Measurements from ENCODE around the gene ALG1. TPM values are rescaled to one million over a fixed set of nuclear protein-coding genes. Genes with fewer than 3 reads are reported as not detected.

Gene ALG1
- total and polyA plus RNA-seq, 4 donors, result 1.9 to 15.6 (median 9.5) TPM

GRCh38 chr16:5030251-5030870 lies 41.3 kb upstream of the ALG1 start:
- DNase-seq (peak; percentile 40 to 66), ATAC-seq (ENCODE audit: low FRiP score) (no peak)
- Histone ChIP-seq H3K4me1 (ENCODE audit: control insufficient read depth in 1 of 2, insufficient read depth in 2 of 2, low read length in 2 of 2) (no peaks in the 10 kb centered on the region), H3K4me3 (ENCODE audit: low read length in 2 of 2) (no peak overlapping the region), H3K36me3 (ENCODE audit: control insufficient read depth in 1 of 2, insufficient read depth in 2 of 2, low read length in 1 of 2) (no peaks in the 10 kb centered on the region), H3K9me3 (ENCODE audit: control insufficient read depth, low read length) (no peaks in the 10 kb centered on the region), H3K27me3 (ENCODE audit: control insufficient read depth in 1 of 2, insufficient read depth in 2 of 2, low read length in 1 of 2) (no peaks in the 10 kb centered on the region), H3K27ac (ENCODE audit: low read depth in 1 of 2, low read length in 2 of 2) (no peak overlapping the region)
- 82 to 85% methylated on average over 12 of the region's 12 CpGs for WGBS, 2 donors
- intact Hi-C loops (cut with DNase I), result loop anchor here in 1 of 2 donors (5.0 kb wide), 1 partner anchor 183 kb away; the partner anchor contains the start of genes GLYR1 and UBN1

- intact Hi-C loops (cut with DNase I), result loop anchor here in 1 of 2 donors (5.0 kb wide), 1 partner anchor 184 kb away; the partner anchor contains the start of genes GLYR1 and UBN1
Measured at GRCh38 chr16:5031601-5032000, 40.0 kb upstream of the ALG1 start.

DNA sequence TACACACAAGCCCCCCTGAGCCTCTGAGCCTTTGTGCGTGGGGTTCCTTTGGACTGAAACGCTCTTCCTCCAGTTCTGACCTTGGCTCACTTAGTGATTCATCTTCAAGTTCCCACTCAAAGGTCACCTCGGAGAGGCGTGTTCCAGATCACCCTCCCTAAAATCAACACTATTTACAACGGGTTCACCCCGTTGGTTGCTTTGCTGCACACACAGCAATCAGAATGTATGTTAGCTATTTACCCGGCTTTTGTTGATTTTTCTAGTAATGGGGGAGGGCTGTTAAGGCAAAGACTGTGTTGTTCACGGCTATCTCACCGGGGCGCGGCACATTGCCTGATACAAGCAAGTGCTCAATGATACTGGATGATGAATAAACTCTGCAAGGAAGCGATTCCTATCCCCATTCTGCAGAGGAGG lies 38.9 kb upstream of the ALG1 start:
- H3K9me3 ChIP-seq (ENCODE audit: control insufficient read depth, low read length), result no peaks in the 10 kb centered on the region
- H3K4me3 ChIP-seq (ENCODE audit: low read length in 2 of 2), result peak overlapping the region in 1 of 2 donors; percentile 52
- H3K4me1 ChIP-seq (ENCODE audit: control insufficient read depth in 1 of 2, insufficient read depth in 2 of 2, low read length in 2 of 2), result no peaks in the 10 kb centered on the region
- 37 to 43% methylated on average over 12 of the region's 12 CpGs for WGBS, 2 donors
- DNase-seq (peak in 1 of 2 donors; percentile 10), ATAC-seq (ENCODE audit: low FRiP score) (no peak)
- no peaks in the 10 kb centered on the region for H3K27me3 ChIP-seq (ENCODE audit: control insufficient read depth in 1 of 2, insufficient read depth in 2 of 2, low read length in 1 of 2)
- no peak overlapping the region for H3K27ac ChIP-seq (ENCODE audit: low read depth in 1 of 2, low read length in 2 of 2)
- intact Hi-C loops (cut with DNase I), result loop anchor here in 1 of 2 donors (5.0 kb wide), 1 partner anchor 185 kb away; the partner anchor contains the start of genes GLYR1 and UBN1
- no peaks in the 10 kb centered on the region for H3K36me3 ChIP-seq (ENCODE audit: control insufficient read depth in 1 of 2, insufficient read depth in 2 of 2, low read length in 1 of 2)

More at GRCh38 chr16:5031601-5032000, 40.0 kb upstream of the ALG1 start:
- Histone ChIP-seq H3K27ac (ENCODE audit: low read depth in 1 of 2, low read length in 2 of 2) (no peak overlapping the region), H3K4me1 (ENCODE audit: control insufficient read depth in 1 of 2, insufficient read depth in 2 of 2, low read length in 2 of 2) (no peaks in the 10 kb centered on the region), H3K36me3 (ENCODE audit: control insufficient read depth in 1 of 2, insufficient read depth in 2 of 2, low read length in 1 of 2) (no peaks in the 10 kb centered on the region), H3K27me3 (ENCODE audit: control insufficient read depth in 1 of 2, insufficient read depth in 2 of 2, low read length in 1 of 2) (no peaks in the 10 kb centered on the region), H3K9me3 (ENCODE audit: control insufficient read depth, low read length) (no peaks in the 10 kb centered on the region), H3K4me3 (ENCODE audit: low read length in 2 of 2) (no peak overlapping the region)
- ATAC-seq (ENCODE audit: low FRiP score), result no peak
- peak; percentile 20 to 26 for DNase-seq
- WGBS, 2 donors, result 87 to 88% methylated on average over 7 of the region's 7 CpGs

DNA sequence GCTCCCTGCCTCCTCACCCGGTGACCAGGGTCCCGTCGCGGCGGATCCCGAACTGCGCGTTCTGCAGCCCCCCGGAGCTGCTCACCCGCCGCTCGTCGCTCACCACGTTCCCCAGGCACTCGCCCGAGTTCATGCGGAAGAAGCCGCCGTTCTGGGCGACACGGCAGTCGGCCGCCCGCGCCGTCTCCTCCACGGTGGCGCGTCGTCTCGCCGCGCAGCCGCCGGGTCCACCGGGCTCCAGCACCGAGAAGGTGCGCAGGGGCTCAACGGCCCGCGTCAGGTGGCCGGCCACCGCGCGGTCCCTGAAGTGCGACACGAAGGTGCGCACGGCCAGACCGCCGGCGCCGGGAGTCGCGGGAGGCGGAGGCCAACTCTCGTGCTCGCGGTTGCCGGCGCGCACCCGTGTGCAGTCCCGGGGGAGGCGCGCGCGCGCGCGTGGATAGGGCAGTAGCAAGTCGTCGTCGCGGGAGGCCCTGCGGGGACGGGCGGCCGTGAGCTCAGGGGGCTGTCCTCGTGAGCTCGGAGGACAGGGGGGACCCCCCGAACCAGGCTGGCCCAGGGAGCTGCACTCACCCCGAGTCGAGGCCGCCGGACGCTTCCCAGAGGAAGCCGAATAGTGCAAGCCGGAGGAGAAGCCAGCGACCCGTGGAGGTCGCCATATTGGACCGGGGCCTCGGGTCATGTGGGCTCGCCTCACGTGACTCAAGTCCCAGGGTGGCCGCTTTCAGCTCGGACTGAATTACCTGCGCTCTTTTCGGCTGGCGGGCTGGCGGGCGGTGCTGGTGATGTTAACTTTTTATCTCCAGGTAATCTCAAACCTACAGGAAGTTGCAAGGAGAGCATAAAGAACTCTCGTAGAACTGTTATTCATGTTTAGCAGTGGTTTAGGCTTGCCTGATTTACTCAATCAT lies 38.1 kb upstream of the ALG1 start, which contains the start of gene NAGPA:
Gene NAGPA, minus strand, starts transcription at position 680 of the 911 bp plus-strand sequence. Its CDS starts 21 bp downstream, at position 659.
- H3K9me3 ChIP-seq (ENCODE audit: control insufficient read depth, low read length), result no peaks in the 10 kb centered on the region
- intact Hi-C loops (cut with DNase I), result loop anchor here in 1 of 2 donors (5.0 kb wide), 1 partner anchor 186 kb away; the partner anchor contains the start of genes GLYR1 and UBN1
- H3K27ac ChIP-seq (ENCODE audit: low read depth in 1 of 2, low read length in 2 of 2), result no peak within 1 kb of the TSS
- peak; percentile 93 for ATAC-seq (ENCODE audit: low FRiP score)
- H3K4me3 ChIP-seq (ENCODE audit: low read length in 2 of 2), result peak within 1 kb of the TSS; percentile 45 to 52
- H3K4me1 ChIP-seq (ENCODE audit: control insufficient read depth in 1 of 2, insufficient read depth in 2 of 2, low read length in 2 of 2), result no peaks in the 10 kb centered on the region
- peak; percentile 93 to 96 for DNase-seq
- WGBS, 2 donors, result 0 to 1% methylated on average over 101 to 104 of the region's 104 CpGs
- H3K27me3 ChIP-seq (ENCODE audit: control insufficient read depth in 1 of 2, insufficient read depth in 2 of 2, low read length in 1 of 2), result no peaks in the 10 kb centered on the region
- no peaks in the 10 kb centered on the region for H3K36me3 ChIP-seq (ENCODE audit: control insufficient read depth in 1 of 2, insufficient read depth in 2 of 2, low read length in 1 of 2)

DNA sequence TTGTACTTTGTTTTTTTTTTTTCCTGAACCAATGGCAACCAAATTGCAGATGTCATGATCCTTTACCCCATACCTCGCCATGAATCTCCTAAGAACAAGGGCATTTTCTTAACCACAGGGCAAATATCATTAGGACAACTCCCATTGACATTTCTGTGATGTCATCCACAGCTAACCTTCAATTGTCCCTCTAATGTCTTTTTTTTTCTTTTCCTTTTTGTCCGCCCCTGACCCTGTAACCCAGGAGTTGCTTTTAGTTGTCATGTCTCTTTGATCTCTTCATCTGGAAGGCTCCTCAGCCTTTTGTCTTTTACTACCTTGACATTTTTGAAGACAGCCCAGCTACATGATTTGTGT lies 37.5 kb upstream of the ALG1 start:
- WGBS, 2 donors, result 10 to 15% methylated on average over 2 of the region's 2 CpGs
- H3K4me1 ChIP-seq (ENCODE audit: control insufficient read depth in 1 of 2, insufficient read depth in 2 of 2, low read length in 2 of 2), result no peaks in the 10 kb centered on the region
- no peak for DNase-seq
- H3K36me3 ChIP-seq (ENCODE audit: control insufficient read depth in 1 of 2, insufficient read depth in 2 of 2, low read length in 1 of 2), result no peaks in the 10 kb centered on the region
- peak overlapping the region; percentile 27 to 52 for H3K4me3 ChIP-seq (ENCODE audit: low read length in 2 of 2)
- H3K27me3 ChIP-seq (ENCODE audit: control insufficient read depth in 1 of 2, insufficient read depth in 2 of 2, low read length in 1 of 2), result no peaks in the 10 kb centered on the region
- H3K9me3 ChIP-seq (ENCODE audit: control insufficient read depth, low read length), result no peaks in the 10 kb centered on the region
- no peak for ATAC-seq (ENCODE audit: low FRiP score)
- intact Hi-C loops (cut with DNase I), result loop anchor here in 1 of 2 donors (5.0 kb wide), 1 partner anchor 187 kb away; the partner anchor contains the start of genes GLYR1 and UBN1
- H3K27ac ChIP-seq (ENCODE audit: low read depth in 1 of 2, low read length in 2 of 2), result no peak overlapping the region

- ATAC-seq (ENCODE audit: low FRiP score), result no peak
- DNase-seq, result peak in 1 of 2 donors; percentile 4
- no peaks in the 10 kb centered on the region for H3K9me3 ChIP-seq (ENCODE audit: control insufficient read depth, low read length)
- no peak overlapping the region for H3K4me3 ChIP-seq (ENCODE audit: low read length in 2 of 2)
- intact Hi-C loops (cut with DNase I), result no loop called here
- no peak overlapping the region for H3K27ac ChIP-seq (ENCODE audit: low read depth in 1 of 2, low read length in 2 of 2)
- H3K27me3 ChIP-seq (ENCODE audit: control insufficient read depth in 1 of 2, insufficient read depth in 2 of 2, low read length in 1 of 2), result no peaks in the 10 kb centered on the region
- H3K4me1 ChIP-seq (ENCODE audit: control insufficient read depth in 1 of 2, insufficient read depth in 2 of 2, low read length in 2 of 2), result no peaks in the 10 kb centered on the region
- H3K36me3 ChIP-seq (ENCODE audit: control insufficient read depth in 1 of 2, insufficient read depth in 2 of 2, low read length in 1 of 2), result no peaks in the 10 kb centered on the region
- WGBS, 2 donors, result 50 to 55% methylated on average over 1 of the region's 1 CpG
Measured at GRCh38 chr16:5035909-5036227, 35.8 kb upstream of the ALG1 start.

GRCh38 chr16:5036228-5037156 lies 35.2 kb upstream of the ALG1 start:
- H3K27ac ChIP-seq (ENCODE audit: low read depth in 1 of 2, low read length in 2 of 2), result no peak overlapping the region
- no peaks in the 10 kb centered on the region for H3K4me1 ChIP-seq (ENCODE audit: control insufficient read depth in 1 of 2, insufficient read depth in 2 of 2, low read length in 2 of 2)
- H3K36me3 ChIP-seq (ENCODE audit: control insufficient read depth in 1 of 2, insufficient read depth in 2 of 2, low read length in 1 of 2), result no peaks in the 10 kb centered on the region
- peak; percentile 21 to 23 for DNase-seq
- intact Hi-C loops (cut with DNase I), result no loop called here
- H3K4me3 ChIP-seq (ENCODE audit: low read length in 2 of 2), result no peak overlapping the region
- no peaks in the 10 kb centered on the region for H3K9me3 ChIP-seq (ENCODE audit: control insufficient read depth, low read length)
- ATAC-seq (ENCODE audit: low FRiP score), result no peak
- no peaks in the 10 kb centered on the region for H3K27me3 ChIP-seq (ENCODE audit: control insufficient read depth in 1 of 2, insufficient read depth in 2 of 2, low read length in 1 of 2)
- WGBS, 2 donors, result 30 to 33% methylated on average over 12 of the region's 12 CpGs

GRCh38 chr16:5040451-5040850 lies 31.2 kb upstream of the ALG1 start:
- H3K27ac ChIP-seq (ENCODE audit: low read depth in 1 of 2, low read length in 2 of 2), result no peak overlapping the region
- H3K36me3 ChIP-seq (ENCODE audit: control insufficient read depth in 1 of 2, insufficient read depth in 2 of 2, low read length in 1 of 2), result no peaks in the 10 kb centered on the region
- peak in 1 of 2 donors; percentile 14 for DNase-seq
- no peak overlapping the region for H3K4me3 ChIP-seq (ENCODE audit: low read length in 2 of 2)
- WGBS, 2 donors, result 69 to 70% methylated on average over 7 of the region's 7 CpGs
- no peak for ATAC-seq (ENCODE audit: low FRiP score)
- no peaks in the 10 kb centered on the region for H3K9me3 ChIP-seq (ENCODE audit: control insufficient read depth, low read length)
- H3K4me1 ChIP-seq (ENCODE audit: control insufficient read depth in 1 of 2, insufficient read depth in 2 of 2, low read length in 2 of 2), result no peaks in the 10 kb centered on the region
- H3K27me3 ChIP-seq (ENCODE audit: control insufficient read depth in 1 of 2, insufficient read depth in 2 of 2, low read length in 1 of 2), result no peaks in the 10 kb centered on the region
- intact Hi-C loops (cut with DNase I), result no loop called here

Measured in aorta (tissue), 5 donors.